ENCODE measurements around the gene CLEC4M. TPM values are rescaled to one million over a fixed set of nuclear protein-coding genes. Genes with fewer than 3 reads are reported as not detected.
A peak's percentile ranks its signal among the peaks of the same experiment; 100 is the strongest.

Gene CLEC4M
- total and polyA plus RNA-seq, 8 donors: 0.78 to 2.7 (median 1.4) TPM; not detected in 1

DNA sequence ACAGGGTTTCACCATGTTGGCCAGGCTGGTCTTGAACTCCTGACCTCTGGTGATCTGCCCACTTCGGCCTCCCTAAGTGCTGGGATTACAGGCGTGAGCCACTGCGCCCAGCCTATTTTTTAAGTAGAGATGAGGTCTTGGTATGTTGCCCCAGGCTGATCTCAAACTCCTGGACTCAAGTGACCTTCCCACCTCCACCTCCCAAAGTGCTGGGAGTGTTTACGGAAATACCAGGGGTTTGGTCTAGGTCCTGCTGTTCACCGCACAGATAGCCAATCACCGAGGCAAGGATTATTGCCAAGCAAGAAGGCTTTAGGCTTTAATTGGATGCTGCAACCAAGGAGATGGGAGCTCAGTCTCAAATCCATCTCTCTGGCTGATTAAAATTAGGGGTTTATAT lies 42.7 kb upstream of the CLEC4M start:
- Histone ChIP-seq H3K27me3 (peaks cover 0 to 4% of the 10 kb centered on the region in 2 donors), H3K27ac (no peak overlapping the region), H3K4me1 (peaks cover 0 to 11% of the 10 kb centered on the region in 2 donors), H3K36me3 (no peaks in the 10 kb centered on the region), H3K4me3 (no peak overlapping the region), H3K9me3 (peaks cover 0 to 9% of the 10 kb centered on the region in 2 donors)
- ATAC-seq (no peak), DNase-seq (no peak)
- TF ChIP-seq, protein P1, sequence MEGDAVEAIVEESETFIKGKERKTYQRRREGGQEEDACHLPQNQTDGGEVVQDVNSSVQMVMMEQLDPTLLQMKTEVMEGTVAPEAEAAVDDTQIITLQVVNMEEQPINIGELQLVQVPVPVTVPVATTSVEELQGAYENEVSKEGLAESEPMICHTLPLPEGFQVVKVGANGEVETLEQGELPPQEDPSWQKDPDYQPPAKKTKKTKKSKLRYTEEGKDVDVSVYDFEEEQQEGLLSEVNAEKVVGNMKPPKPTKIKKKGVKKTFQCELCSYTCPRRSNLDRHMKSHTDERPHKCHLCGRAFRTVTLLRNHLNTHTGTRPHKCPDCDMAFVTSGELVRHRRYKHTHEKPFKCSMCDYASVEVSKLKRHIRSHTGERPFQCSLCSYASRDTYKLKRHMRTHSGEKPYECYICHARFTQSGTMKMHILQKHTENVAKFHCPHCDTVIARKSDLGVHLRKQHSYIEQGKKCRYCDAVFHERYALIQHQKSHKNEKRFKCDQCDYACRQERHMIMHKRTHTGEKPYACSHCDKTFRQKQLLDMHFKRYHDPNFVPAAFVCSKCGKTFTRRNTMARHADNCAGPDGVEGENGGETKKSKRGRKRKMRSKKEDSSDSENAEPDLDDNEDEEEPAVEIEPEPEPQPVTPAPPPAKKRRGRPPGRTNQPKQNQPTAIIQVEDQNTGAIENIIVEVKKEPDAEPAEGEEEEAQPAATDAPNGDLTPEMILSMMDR (IDR thresholded peaks at IDR 0.05): no peak
- intact Hi-C loops (cut with DNase I): no loop called here

- intact Hi-C loops (cut with DNase I): no loop called here
- Histone ChIP-seq H3K36me3 (no peaks in the 10 kb centered on the region), H3K27me3 (peaks cover 0 to 4% of the 10 kb centered on the region in 2 donors), H3K9me3 (no peaks in the 10 kb centered on the region), H3K27ac (no peak overlapping the region), H3K4me3 (no peak overlapping the region), H3K4me1 (peaks cover 0 to 6% of the 10 kb centered on the region in 2 donors)
- DNase-seq (no peak), ATAC-seq (no peak)
- TF ChIP-seq, protein P1 (IDR thresholded peaks at IDR 0.05): no peak
Measured at GRCh38 chr19:7722231-7722651, 40.8 kb upstream of the CLEC4M start.

GRCh38 chr19:7725791-7726190 lies 37.3 kb upstream of the CLEC4M start:
- Histone ChIP-seq H3K27ac (no peak overlapping the region), H3K9me3 (no peaks in the 10 kb centered on the region), H3K27me3 (peaks cover 22 to 40% of the 10 kb centered on the region in 2 donors), H3K4me1 (peaks cover 0 to 19% of the 10 kb centered on the region in 2 donors), H3K36me3 (no peaks in the 10 kb centered on the region), H3K4me3 (no peak overlapping the region)
- ATAC-seq (no peak), DNase-seq (no peak)
- intact Hi-C loops (cut with DNase I): no loop called here
- TF ChIP-seq, protein P1 (IDR thresholded peaks at IDR 0.05): no peak

- Histone ChIP-seq H3K9me3 (no peaks in the 10 kb centered on the region), H3K4me1 (peaks cover 0 to 32% of the 10 kb centered on the region in 2 donors), H3K36me3 (no peaks in the 10 kb centered on the region), H3K4me3 (no peak overlapping the region), H3K27me3 (peaks cover 28 to 53% of the 10 kb centered on the region in 2 donors), H3K27ac (no peak overlapping the region)
- ATAC-seq (peak; percentile 7), DNase-seq (no peak)
- intact Hi-C loops (cut with DNase I): no loop called here
- TF ChIP-seq, protein P1 (IDR thresholded peaks at IDR 0.05): no peak
Measured at GRCh38 chr19:7729211-7729610, 33.8 kb upstream of the CLEC4M start.

DNA sequence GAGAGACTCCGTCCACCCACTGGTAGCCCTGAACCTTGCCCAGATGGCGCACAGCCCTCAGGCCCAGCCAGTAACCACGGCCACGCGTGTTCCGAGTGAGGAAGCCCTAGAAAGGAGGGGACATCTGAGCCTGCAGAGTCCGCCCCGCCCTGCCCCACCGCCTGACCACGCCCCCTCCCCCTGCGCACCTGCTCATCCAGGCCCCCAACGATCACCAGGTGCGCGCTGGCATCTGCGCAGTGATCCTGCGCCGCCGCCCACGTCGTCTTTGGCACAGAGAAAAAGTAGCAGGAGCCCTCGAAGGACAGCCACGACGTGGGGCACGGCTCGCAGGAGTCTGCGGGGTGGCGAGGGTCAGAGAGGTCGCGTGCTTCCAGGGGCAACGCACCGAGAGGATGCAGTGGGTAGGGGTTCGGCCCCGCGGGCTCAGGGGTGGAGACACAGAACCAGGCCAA lies 33.2 kb upstream of the CLEC4M start:
- intact Hi-C loops (cut with DNase I): no loop called here
- peak overlapping the region in 1 of 2 donors; percentile 18 for H3K4me3 ChIP-seq
- no peaks in the 10 kb centered on the region for H3K9me3 ChIP-seq
- no peak overlapping the region for H3K27ac ChIP-seq
- TF ChIP-seq, protein P1 (IDR thresholded peaks at IDR 0.05): no peak
- H3K4me1 ChIP-seq: peaks cover 0 to 38% of the 10 kb centered on the region in 2 donors
- no peak for ATAC-seq
- H3K36me3 ChIP-seq: no peaks in the 10 kb centered on the region
- peaks cover 28 to 53% of the 10 kb centered on the region in 2 donors for H3K27me3 ChIP-seq
- DNase-seq: no peak
